GM12872 (cell line): Measurements from ENCODE around the gene SASH1.

Experiments used
- TF ChIP-seq, protein P1 (sequence below): IDR thresholded peaks from 3 replicates; pipeline ENCODE4 v1.5.1; 2011; ENCODE audit warnings: low read depth, mild to moderate bottlenecking, low read length, moderate library complexity; ENCODE audit not compliant: insufficient read depth

SASH1 gene

DNA sequence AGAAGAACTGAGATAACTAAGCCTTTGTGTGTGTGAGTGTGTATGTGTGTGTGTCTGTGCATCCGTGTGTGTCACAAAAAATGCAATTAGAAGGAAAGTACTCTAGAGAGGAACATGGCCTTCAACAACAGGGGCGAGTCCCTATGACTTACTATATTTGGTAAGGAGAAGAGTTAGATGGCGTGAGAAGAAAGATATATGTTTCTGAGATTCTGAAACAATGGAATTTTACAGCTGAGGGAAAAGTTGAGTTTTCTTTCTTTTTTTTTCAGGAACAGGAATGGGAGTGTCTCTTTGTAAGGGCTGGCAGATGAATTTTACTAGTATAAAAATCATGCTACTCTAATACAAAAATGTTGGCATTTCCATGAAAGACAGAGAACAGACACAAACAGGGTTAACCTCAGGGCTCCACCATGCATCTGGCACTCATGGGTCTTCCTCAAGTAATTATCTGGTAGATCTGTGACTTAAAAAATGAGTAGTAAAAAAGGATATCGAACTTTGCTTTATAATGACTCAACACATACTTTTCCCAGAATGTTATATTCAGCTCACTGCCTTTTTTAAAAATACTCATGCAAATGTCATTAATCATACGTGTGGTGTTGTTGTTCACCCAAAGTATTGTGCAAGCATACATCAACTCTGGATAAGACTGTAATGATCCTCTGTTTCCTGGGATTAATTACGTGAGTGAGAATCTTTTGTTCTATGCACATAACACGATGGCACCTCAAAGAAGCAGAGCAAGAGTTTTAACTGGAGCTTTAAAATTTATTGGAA is 12.8 kb upstream of the SASH1 start:
- TF ChIP-seq, protein P1, sequence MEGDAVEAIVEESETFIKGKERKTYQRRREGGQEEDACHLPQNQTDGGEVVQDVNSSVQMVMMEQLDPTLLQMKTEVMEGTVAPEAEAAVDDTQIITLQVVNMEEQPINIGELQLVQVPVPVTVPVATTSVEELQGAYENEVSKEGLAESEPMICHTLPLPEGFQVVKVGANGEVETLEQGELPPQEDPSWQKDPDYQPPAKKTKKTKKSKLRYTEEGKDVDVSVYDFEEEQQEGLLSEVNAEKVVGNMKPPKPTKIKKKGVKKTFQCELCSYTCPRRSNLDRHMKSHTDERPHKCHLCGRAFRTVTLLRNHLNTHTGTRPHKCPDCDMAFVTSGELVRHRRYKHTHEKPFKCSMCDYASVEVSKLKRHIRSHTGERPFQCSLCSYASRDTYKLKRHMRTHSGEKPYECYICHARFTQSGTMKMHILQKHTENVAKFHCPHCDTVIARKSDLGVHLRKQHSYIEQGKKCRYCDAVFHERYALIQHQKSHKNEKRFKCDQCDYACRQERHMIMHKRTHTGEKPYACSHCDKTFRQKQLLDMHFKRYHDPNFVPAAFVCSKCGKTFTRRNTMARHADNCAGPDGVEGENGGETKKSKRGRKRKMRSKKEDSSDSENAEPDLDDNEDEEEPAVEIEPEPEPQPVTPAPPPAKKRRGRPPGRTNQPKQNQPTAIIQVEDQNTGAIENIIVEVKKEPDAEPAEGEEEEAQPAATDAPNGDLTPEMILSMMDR = no peak

- TF ChIP-seq, protein P1 = no peak
Measured at GRCh38 chr6:148332088-148332487, 10.6 kb upstream of the SASH1 start.

DNA sequence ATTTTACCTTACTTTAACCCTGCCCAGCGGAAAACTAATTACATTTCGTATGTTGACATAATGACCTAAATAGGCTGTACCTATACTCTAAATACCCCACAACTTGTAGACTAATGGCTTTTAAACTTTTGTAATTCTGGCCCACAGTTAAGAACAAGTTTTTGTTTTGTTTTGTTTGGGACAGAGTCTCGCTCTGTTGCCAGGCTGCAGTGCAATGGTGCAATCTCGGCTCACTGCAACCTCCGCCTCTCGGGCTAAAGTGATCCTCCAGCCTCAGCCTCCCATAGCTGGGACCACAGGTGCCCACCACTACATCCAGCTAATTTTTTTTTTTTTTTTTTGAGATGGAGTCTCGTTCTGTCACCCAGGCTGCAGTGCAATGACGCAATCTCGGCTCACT is 5.7 kb upstream of the SASH1 start:
- TF ChIP-seq, protein P1 = no peak

DNA sequence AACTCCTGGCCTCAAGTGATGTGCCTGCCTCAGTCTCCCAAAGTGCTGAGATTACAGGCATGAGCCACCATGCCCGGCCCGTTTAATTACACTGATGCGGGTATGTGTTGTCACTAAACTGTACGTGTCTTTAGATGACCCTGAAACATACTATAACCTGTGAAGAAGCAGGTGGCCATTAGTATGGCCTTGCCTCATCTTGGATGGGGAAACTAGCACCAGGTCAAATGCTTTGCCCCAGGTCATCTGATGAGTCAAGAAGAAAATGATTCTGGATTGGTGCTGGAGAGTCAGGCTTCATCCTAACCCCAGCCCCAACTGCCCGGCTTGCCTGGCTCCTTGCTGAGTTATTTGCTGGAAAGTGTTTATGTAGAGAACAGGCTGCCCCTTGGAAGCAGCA is 2.9 kb upstream of the SASH1 start:
- TF ChIP-seq, protein P1 = no peak

- TF ChIP-seq, protein P1 = no peak
Measured at GRCh38 chr6:148340586-148341297, 1.9 kb upstream of the SASH1 start.

DNA sequence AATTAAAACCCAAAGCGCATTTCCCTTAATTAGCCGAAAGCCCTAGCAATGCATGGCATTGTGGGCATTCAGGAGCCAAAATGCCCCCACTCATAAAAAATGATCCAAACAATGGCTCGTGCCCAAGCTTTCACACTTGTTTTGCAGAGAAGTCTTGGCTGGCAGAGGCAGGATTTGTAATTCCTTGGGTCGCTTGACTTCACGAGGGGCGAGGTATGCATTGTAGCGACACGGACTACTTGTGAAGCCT is 613 bp upstream of the SASH1 start:
- TF ChIP-seq, protein P1 = no peak

GRCh38 chr6:148343047-148343782 is 577 bp downstream of the SASH1 start:
- TF ChIP-seq, protein P1 = no peak
